ENCODE results near the gene OBP2A.

DNA sequence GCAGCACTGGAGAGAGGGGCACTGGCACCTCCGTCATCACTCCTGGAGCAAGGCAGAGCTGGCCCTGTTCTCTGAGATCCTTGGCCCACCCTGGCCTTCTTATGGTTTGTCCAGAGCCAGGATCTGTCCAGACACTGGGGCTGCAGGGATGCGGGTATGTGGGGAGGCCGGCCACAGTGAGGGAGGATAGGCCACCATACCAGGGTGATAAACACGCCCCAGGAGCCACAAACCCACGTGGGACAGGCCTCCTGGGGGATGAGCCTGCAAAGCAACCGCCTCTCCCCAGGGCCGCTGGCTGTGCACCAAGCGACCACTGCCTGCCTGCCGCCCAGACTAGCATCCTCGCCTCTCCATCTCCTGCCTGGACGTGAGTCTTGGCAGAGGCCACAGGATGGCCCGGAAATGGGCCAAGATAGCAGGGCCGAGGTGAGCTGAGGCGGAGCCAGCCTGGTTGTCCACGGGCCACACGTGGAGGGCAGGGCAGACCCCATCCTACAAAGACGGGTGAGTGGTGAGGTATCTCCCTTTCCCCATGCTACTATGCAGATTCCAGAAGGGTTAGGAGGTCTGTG lies 4.5 kb downstream of the OBP2A start:
- TF ChIP-seq CTCF (IDR thresholded peaks at IDR 0.05) = no peak
- TF ChIP-seq POLR2AphosphoS5 (IDR thresholded peaks at IDR 0.05) = no peak
- TF ChIP-seq EP300 (IDR thresholded peaks at IDR 0.05) = no peak
- no peak for TF ChIP-seq POLR2A (IDR thresholded peaks at IDR 0.05)
